DND-41 (cell line): ENCODE results near the gene KCNN3.

Source experiments
- ATAC-seq: fragments of 200-7000 bp; cut with Tn5 transposase; 3 replicates; pipeline ENCODE4 v1.9.1; 2021; ENCODE audit warnings: low read depth; ENCODE audit not compliant: insufficient read depth
- DNase-seq: peaks from one replicate; pipeline ENCODE4 v3.0.0-alpha.2; 2020
- H2AFZ ChIP-seq: 2 replicates; pipeline ENCODE4 v1.6.0; 2012; ENCODE audit warnings: low read depth, low read length
- H3K27ac ChIP-seq: 2 replicates; pipeline ENCODE4 v1.5.1; 2012; ENCODE audit warnings: low read length, inconsistent platforms
- H3K27me3 ChIP-seq: fragments of 200-600 bp; sonication (generic); 2 replicates; pipeline ENCODE4 v1.6.0; 2012; ENCODE audit warnings: low read length, mild to moderate bottlenecking, inconsistent platforms; ENCODE audit not compliant: insufficient read depth, poor library complexity
- H3K36me3 ChIP-seq: 2 replicates; pipeline ENCODE4 v1.5.1; 2012; ENCODE audit warnings: low read length, inconsistent platforms; ENCODE audit not compliant: insufficient read depth
- H3K4me1 ChIP-seq: 2 replicates; pipeline ENCODE4 v1.5.1; 2012; ENCODE audit warnings: mild to moderate bottlenecking, low read length; ENCODE audit not compliant: insufficient read depth
- H3K4me2 ChIP-seq: 2 replicates; pipeline ENCODE4 v1.6.0; 2012; ENCODE audit warnings: mild to moderate bottlenecking, moderate library complexity, low read length, inconsistent platforms; ENCODE audit not compliant: insufficient read depth
- H3K4me3 ChIP-seq, 2 experiments: fragments of 200-600 bp in 1 of 2; shearing (Covaris generic) in 1 of 2; 2 replicates each; pipeline ENCODE4 v1.5.1; 2012 to 2016; ENCODE audit warnings: inconsistent platforms in 2 of 2, low read length in 2 of 2, mild to moderate bottlenecking in 2 of 2, low read depth in 1 of 2, moderate library complexity in 1 of 2
- H3K79me2 ChIP-seq: 2 replicates; pipeline ENCODE4 v1.6.0; 2012; ENCODE audit warnings: low read length, inconsistent platforms; ENCODE audit not compliant: insufficient read depth
- H3K9ac ChIP-seq: 2 replicates; pipeline ENCODE4 v1.6.0; 2012; ENCODE audit warnings: low read depth, mild to moderate bottlenecking, inconsistent platforms, low read length, moderate library complexity
- H3K9me3 ChIP-seq: 2 replicates; pipeline ENCODE4 v1.5.1; 2012; ENCODE audit warnings: low read length, moderate library complexity, mild to moderate bottlenecking, inconsistent platforms; ENCODE audit not compliant: insufficient read depth, severe bottlenecking
- H4K20me1 ChIP-seq: 2 replicates; pipeline ENCODE4 v1.6.0; 2012; ENCODE audit warnings: low read length; ENCODE audit not compliant: insufficient read depth
- EZH2 ChIP-seq: IDR thresholded peaks from 3 replicates; pipeline ENCODE4 v1.6.1; 2012; ENCODE audit warnings: borderline replicate concordance, low read depth, mild to moderate bottlenecking, moderate library complexity, low read length, inconsistent platforms; ENCODE audit not compliant: severe bottlenecking
- TF ChIP-seq, protein P1 (sequence below): IDR thresholded peaks from 2 replicates; pipeline ENCODE4 v1.5.1; 2012; ENCODE audit warnings: borderline replicate concordance, low read length, moderate library complexity, mild to moderate bottlenecking; ENCODE audit not compliant: poor library complexity, severe bottlenecking; ENCODE audit errors: extremely low read depth

The KCNN3 gene

DNA sequence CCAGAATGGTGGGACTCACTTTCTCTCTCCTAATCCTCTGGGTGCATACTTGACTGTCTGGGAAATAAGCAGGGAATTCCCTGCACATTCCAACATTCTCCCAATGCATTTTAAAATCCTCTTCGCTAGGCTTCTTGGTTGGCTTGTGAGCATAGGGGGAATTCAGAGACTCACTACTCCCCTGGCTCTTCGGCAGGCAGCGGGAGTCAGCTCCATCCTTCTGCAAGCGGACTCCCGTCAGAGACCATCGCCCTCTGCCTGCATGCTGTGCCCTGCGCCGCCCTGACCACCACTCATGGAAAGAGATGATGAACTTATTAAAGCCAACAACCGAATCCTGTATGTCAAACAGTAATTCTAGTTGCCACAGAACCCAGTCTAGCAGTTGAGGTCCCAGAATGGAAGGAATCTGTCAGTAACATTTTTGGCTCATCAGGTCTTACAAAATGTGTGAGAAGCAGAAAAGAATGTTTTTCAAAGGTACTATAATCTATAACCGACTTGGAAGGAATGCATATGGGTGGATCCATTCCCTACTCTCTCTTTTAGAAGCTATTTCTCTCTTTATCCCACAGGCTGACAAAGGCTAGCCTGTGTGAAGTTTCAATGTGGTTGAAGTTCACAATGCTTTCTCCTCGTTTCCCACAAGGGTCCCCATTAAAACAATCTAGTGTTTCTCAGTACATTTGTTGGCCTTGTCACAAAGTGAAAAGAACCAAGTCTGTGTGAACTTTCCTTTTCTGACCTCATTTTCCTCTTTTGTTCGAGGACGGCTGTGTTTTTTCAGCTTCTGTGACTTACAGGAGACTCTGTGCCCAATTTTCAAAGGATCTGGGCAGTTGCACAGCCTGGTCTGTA lies 143.0 kb downstream of the KCNN3 start:
- DNase-seq (no peak), ATAC-seq (no peak)
- TF ChIP-seq, protein P1, sequence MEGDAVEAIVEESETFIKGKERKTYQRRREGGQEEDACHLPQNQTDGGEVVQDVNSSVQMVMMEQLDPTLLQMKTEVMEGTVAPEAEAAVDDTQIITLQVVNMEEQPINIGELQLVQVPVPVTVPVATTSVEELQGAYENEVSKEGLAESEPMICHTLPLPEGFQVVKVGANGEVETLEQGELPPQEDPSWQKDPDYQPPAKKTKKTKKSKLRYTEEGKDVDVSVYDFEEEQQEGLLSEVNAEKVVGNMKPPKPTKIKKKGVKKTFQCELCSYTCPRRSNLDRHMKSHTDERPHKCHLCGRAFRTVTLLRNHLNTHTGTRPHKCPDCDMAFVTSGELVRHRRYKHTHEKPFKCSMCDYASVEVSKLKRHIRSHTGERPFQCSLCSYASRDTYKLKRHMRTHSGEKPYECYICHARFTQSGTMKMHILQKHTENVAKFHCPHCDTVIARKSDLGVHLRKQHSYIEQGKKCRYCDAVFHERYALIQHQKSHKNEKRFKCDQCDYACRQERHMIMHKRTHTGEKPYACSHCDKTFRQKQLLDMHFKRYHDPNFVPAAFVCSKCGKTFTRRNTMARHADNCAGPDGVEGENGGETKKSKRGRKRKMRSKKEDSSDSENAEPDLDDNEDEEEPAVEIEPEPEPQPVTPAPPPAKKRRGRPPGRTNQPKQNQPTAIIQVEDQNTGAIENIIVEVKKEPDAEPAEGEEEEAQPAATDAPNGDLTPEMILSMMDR: no peak
- no peak for TF ChIP-seq EZH2
- H3K27ac ChIP-seq: no peak overlapping the region
- no peaks in the 10 kb centered on the region; the same call in 1 of the 2 replicates for H4K20me1 ChIP-seq
- no peaks in the 10 kb centered on the region for H3K4me1 ChIP-seq
- no peak overlapping the region for H2AFZ ChIP-seq
- no peaks in the 10 kb centered on the region for H3K79me2 ChIP-seq
- no peaks in the 10 kb centered on the region for H3K36me3 ChIP-seq
- no peak overlapping the region for H3K4me3 ChIP-seq
- no peak overlapping the region for H3K9ac ChIP-seq
- peaks cover 7% of the 10 kb centered on the region for H3K27me3 ChIP-seq
- no peaks in the 10 kb centered on the region for H3K9me3 ChIP-seq
- H3K4me2 ChIP-seq: no peak overlapping the region

DNA sequence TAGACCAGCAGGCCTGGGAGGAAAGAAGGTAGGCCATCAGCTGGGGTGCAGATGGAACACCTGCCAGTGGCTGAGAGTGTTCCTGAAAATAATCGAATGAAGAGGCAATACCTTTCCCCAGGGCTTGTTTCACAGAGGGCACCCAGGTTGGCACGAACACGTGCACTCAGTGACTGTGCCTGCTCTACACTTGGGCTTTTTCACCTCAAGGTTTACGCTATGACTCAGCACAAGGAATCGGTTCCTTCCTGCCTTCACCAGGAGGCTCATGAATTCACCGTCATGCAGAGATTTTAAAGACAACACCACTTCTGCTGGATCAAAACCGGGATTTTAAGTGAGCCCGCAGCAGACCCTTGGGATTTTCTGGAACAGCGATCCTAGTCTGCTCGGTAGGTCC lies 143.6 kb downstream of the KCNN3 start:
- no peaks in the 10 kb centered on the region for H3K79me2 ChIP-seq
- no peak for DNase-seq

DNA sequence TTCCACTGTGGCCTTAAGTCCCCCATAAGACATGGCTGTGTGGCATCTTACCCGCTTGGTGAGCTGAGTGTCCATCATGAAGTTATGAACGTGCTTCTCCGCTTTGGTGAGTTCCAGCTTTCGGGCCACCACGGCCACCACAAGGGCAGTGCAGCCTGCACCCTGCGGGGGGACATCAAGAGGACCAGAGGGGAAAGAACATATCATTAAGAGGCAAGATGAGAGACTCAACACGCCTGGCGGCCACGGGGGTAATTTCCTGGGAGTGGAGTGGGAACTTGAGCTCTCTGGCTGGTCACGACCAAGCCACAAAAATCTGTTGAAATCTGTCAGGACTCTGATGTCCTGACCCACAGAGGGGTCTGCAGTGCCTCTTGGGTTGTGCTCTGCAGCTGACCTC lies 144.2 kb downstream of the KCNN3 start:
- Histone ChIP-seq H3K27me3 (peaks cover 7% of the 10 kb centered on the region), H3K4me2 (no peak overlapping the region), H3K36me3 (no peaks in the 10 kb centered on the region), H2AFZ (no peak overlapping the region), H3K4me1 (no peaks in the 10 kb centered on the region), H3K9me3 (no peaks in the 10 kb centered on the region), H3K27ac (no peak overlapping the region), H3K79me2 (no peaks in the 10 kb centered on the region), H3K9ac (no peak overlapping the region), H4K20me1 (no peaks in the 10 kb centered on the region; the same call in 1 of the 2 replicates), H3K4me3 (no peak overlapping the region)
- TF ChIP-seq EZH2: no peak
- TF ChIP-seq, protein P1: no peak
- no peak for DNase-seq
- no peak for ATAC-seq

More for the DNA sequence above, 143.6 kb downstream of the KCNN3 start:
- no peak overlapping the region for H3K27ac ChIP-seq
- no peaks in the 10 kb centered on the region for H3K36me3 ChIP-seq
- H3K4me3 ChIP-seq: no peak overlapping the region
- no peak for TF ChIP-seq EZH2
- TF ChIP-seq, protein P1: no peak
- H3K4me1 ChIP-seq: no peaks in the 10 kb centered on the region
- H2AFZ ChIP-seq: no peak overlapping the region
- H3K9me3 ChIP-seq: no peaks in the 10 kb centered on the region
- no peak for ATAC-seq
- H4K20me1 ChIP-seq: no peaks in the 10 kb centered on the region; the same call in 1 of the 2 replicates
- no peak overlapping the region for H3K4me2 ChIP-seq
- no peak overlapping the region for H3K9ac ChIP-seq
- H3K27me3 ChIP-seq: peaks cover 7% of the 10 kb centered on the region
